MCF 10A (cell line): ENCODE measurements around the gene CWF19L1. TPM values are rescaled to one million over a fixed set of nuclear protein-coding genes. Genes with fewer than 3 reads are reported as not detected.

Source experiments
- BruUV-seq: library from RNA; stranded (reverse); fragments of 400-500 nt; replicated peaks from 2 replicates; lab custom pipeline; 2021; lab: Mats Ljungman, UMichigan
- CTCF ChIA-PET: fragments of 300-600 bp; sonication (Branson Sonifier 250); formaldehyde crosslinking; extraction: SDS; loops from one replicate; lab custom pipeline; 2021; ENCODE audit warnings: antibody characterized with exemption, inconsistent platforms; lab: Yijun Ruan, JAX
- POLR2A ChIA-PET: fragments of 300-600, 350-650 bp; sonication (Branson Sonifier 250); formaldehyde crosslinking; extraction: SDS; loops from one replicate; lab custom pipeline; 2020; ENCODE audit warnings: antibody characterized with exemption, inconsistent platforms; lab: Yijun Ruan, JAX
- DNase-seq: peaks from one replicate; pipeline ENCODE4 v3.0.0-alpha.2; 2018; ENCODE audit not compliant: unreplicated experiment
- H3K27ac Mint-ChIP-seq: one replicate; pipeline ENCODE4 v1.8.0; 2022; ENCODE audit warnings: mild to moderate bottlenecking, low read depth, mixed read lengths; ENCODE audit not compliant: unreplicated experiment
- H3K27me3 Mint-ChIP-seq: one replicate; pipeline ENCODE4 v1.8.0; 2022; ENCODE audit warnings: mixed read lengths; ENCODE audit not compliant: insufficient read depth, unreplicated experiment
- H3K36me3 Mint-ChIP-seq: one replicate; pipeline ENCODE4 v1.8.0; 2022; ENCODE audit warnings: mild to moderate bottlenecking, moderate library complexity, mixed read lengths; ENCODE audit not compliant: insufficient read depth, unreplicated experiment
- H3K4me1 Mint-ChIP-seq: one replicate; pipeline ENCODE4 v1.8.0; 2022; ENCODE audit warnings: mixed read lengths; ENCODE audit not compliant: insufficient read depth, unreplicated experiment
- H3K4me3 Mint-ChIP-seq: one replicate; pipeline ENCODE4 v1.8.0; 2022; ENCODE audit warnings: mild to moderate bottlenecking, moderate library complexity, mixed read lengths; ENCODE audit not compliant: unreplicated experiment
- H3K9me3 Mint-ChIP-seq: one replicate; pipeline ENCODE4 v1.8.0; 2022; ENCODE audit warnings: mixed read lengths; ENCODE audit not compliant: unreplicated experiment
- CTCF ChIP-seq: fragments of 200-600 bp; IDR thresholded peaks from one replicate; pipeline ENCODE4 v1.8.0; 2022; ENCODE audit warnings: antibody characterized with exemption, mild to moderate bottlenecking; ENCODE audit not compliant: unreplicated experiment
- intact Hi-C: fragments of 100-400 bp; cut with micrococcal nuclease; formaldehyde crosslinking; loops from 2 replicates; pipeline ENCODE4 v1.14.1; 2022
- total RNA-seq: library from RNA; stranded (reverse); gene quantifications from 2 replicates; pipeline ENCODE4 v1.2.3, GENCODE V29; 2022

The CWF19L1 gene
- total RNA-seq, 1 experiment from 2014 or later = 24.4 TPM

GRCh38 chr10:100238429-100238828, 29.0 kb downstream of the CWF19L1 start:
- CTCF ChIA-PET = interaction anchor here (1.4 to 1.5 kb wide), 2 partner anchors 8 to 393 kb away, joined by 4 to 5 read pairs; no protein-coding TSS in a partner anchor
- no peaks in the 10 kb centered on the region for H3K4me1 Mint-ChIP-seq
- peaks cover 67% of the 10 kb centered on the region for H3K36me3 Mint-ChIP-seq
- no peak overlapping the region for H3K27ac Mint-ChIP-seq
- no peak overlapping the region for H3K4me3 Mint-ChIP-seq
- intact Hi-C loops = no loop called here
- POLR2A ChIA-PET = no interaction called here
- H3K27me3 Mint-ChIP-seq = no peaks in the 10 kb centered on the region
- DNase-seq = no peak
- BruUV-seq = no TSS peak
- TF ChIP-seq CTCF = no peak
- no peaks in the 10 kb centered on the region for H3K9me3 Mint-ChIP-seq

GRCh38 chr10:100232101-100232500, 35.3 kb downstream of the CWF19L1 start:
- POLR2A ChIA-PET = interaction anchor here (0.9 to 1.3 kb wide), 2 partner anchors 10 to 52 kb away, joined by 3 read pairs; no protein-coding TSS in a partner anchor
- Mint-ChIP-seq H3K9me3 (no peaks in the 10 kb centered on the region), H3K27ac (no peak overlapping the region), H3K4me3 (no peak overlapping the region), H3K27me3 (no peaks in the 10 kb centered on the region), H3K4me1 (peaks cover 19% of the 10 kb centered on the region), H3K36me3 (peaks cover 58% of the 10 kb centered on the region)
- no peak for DNase-seq
- no TSS peak for BruUV-seq
- TF ChIP-seq CTCF = no peak
- intact Hi-C loops = no loop called here
- CTCF ChIA-PET = interaction anchor here (0.6 to 2.9 kb wide), 2 partner anchors 386 to 439 kb away, joined by 4 to 10 read pairs; no protein-coding TSS in a partner anchor

GRCh38 chr10:100229819-100230422, 37.5 kb downstream of the CWF19L1 start:
- ChIA-PET CTCF (interaction anchor here (1.2 kb wide), 1 partner anchor 9 kb away, joined by 5 read pairs; no protein-coding TSS in a partner anchor), POLR2A (interaction anchor here (0.6 to 2.2 kb wide), 7 partner anchors 14 to 498 kb away, joined by 3 to 9 read pairs (median 3); partner anchors contain the start of genes COX15 and CUTC)
- DNase-seq = no peak
- no peak for TF ChIP-seq CTCF
- Mint-ChIP-seq H3K27ac (peak overlapping the region; percentile 82), H3K36me3 (peaks cover 46% of the 10 kb centered on the region), H3K9me3 (no peaks in the 10 kb centered on the region), H3K4me1 (peaks cover 19% of the 10 kb centered on the region), H3K27me3 (no peaks in the 10 kb centered on the region), H3K4me3 (peak overlapping the region; percentile 85)
- BruUV-seq = TSS peak; percentile 84
- intact Hi-C loops = no loop called here

- CTCF ChIA-PET = interaction anchor here (0.6 to 1.6 kb wide), 3 partner anchors 11 to 378 kb away, joined by 3 to 5 read pairs (median 5); no protein-coding TSS in a partner anchor
- no peaks in the 10 kb centered on the region for H3K9me3 Mint-ChIP-seq
- no peak for TF ChIP-seq CTCF
- no peak for DNase-seq
- BruUV-seq = no TSS peak
- POLR2A ChIA-PET = interaction anchor here (0.7 kb wide), 1 partner anchor 95 kb away, joined by 3 read pairs; no protein-coding TSS in a partner anchor
- no peaks in the 10 kb centered on the region for H3K27me3 Mint-ChIP-seq
- peaks cover 10% of the 10 kb centered on the region for H3K4me1 Mint-ChIP-seq
- no peak overlapping the region for H3K4me3 Mint-ChIP-seq
- no peak overlapping the region for H3K27ac Mint-ChIP-seq
- peaks cover 51% of the 10 kb centered on the region for H3K36me3 Mint-ChIP-seq
- intact Hi-C loops = no loop called here
Measured at GRCh38 chr10:100223879-100224278, 43.6 kb downstream of the CWF19L1 start.
